Subcutaneous abdominal adipose tissue (tissue), 5 donors: ENCODE measurements around the gene MEIS1.
"Not testable (repeated sequence)": the region's sequence is repeated elsewhere in the genome, so short reads cannot be mapped to it uniquely, and the experiment has no call there.

Experiments used
- H3K27ac ChIP-seq: one replicate; pipeline ENCODE4 v1.7.0; 2013; ENCODE audit warnings: low read depth, mild to moderate bottlenecking, inconsistent platforms, low read length, moderate library complexity
- H3K27me3 ChIP-seq, 5 donors: one replicate each; pipeline ENCODE4 v1.7.0; 2013; ENCODE audit warnings: low read length in 5 of 5, inconsistent platforms in 1 of 5; ENCODE audit not compliant: control insufficient read depth in 5 of 5, insufficient read depth in 4 of 5
- H3K36me3 ChIP-seq, 5 donors: one replicate each; pipeline ENCODE4 v1.7.0; 2013; ENCODE audit warnings: low read length in 5 of 5; ENCODE audit not compliant: control insufficient read depth in 5 of 5, insufficient read depth in 5 of 5
- H3K4me1 ChIP-seq, 5 donors: one replicate each; pipeline ENCODE4 v1.7.0; 2013; ENCODE audit warnings: low read length in 5 of 5, mild to moderate bottlenecking in 3 of 5, moderate library complexity in 1 of 5; ENCODE audit not compliant: control insufficient read depth in 5 of 5, insufficient read depth in 5 of 5
- H3K4me3 ChIP-seq, 5 donors: one replicate each; pipeline ENCODE4 v1.7.0; 2013; ENCODE audit warnings: low read length in 5 of 5, low read depth in 1 of 5
- H3K9ac ChIP-seq, 5 donors: one replicate each; pipeline ENCODE4 v1.7.0; 2013; ENCODE audit warnings: low read length in 5 of 5, mild to moderate bottlenecking in 4 of 5, moderate library complexity in 3 of 5
- H3K9me3 ChIP-seq, 5 donors: one replicate each; pipeline ENCODE4 v1.7.0; 2013; ENCODE audit warnings: low read length in 5 of 5; ENCODE audit not compliant: control insufficient read depth in 5 of 5
- donor health status: healthy.
- donor health status: healthy.
- donor health status: healthy.
- donor health status: healthy.
- donor health status: healthy.

MEIS1 gene

GRCh38 chr2:66434679-66435548 is at the start of gene MEIS1:
Gene MEIS1, plus strand, starts transcription at chr2:66435125. Its CDS starts 732 bp downstream, at chr2:66435857.
- Histone ChIP-seq H3K4me1 (peaks cover 0 to 53% (median 48%) of the 10 kb centered on the region in 5 donors), H3K27ac (peak within 1 kb of the TSS; percentile 90), H3K9ac (peak within 1 kb of the TSS; percentile 39 to 86 (median 84)), H3K27me3 (peaks cover 0 to 12% (median 5%) of the 10 kb centered on the region in 5 donors), H3K36me3 (no peaks in the 10 kb centered on the region), H3K4me3 (peak within 1 kb of the TSS; percentile 79 to 93 (median 89)), H3K9me3 (no peaks in the 10 kb centered on the region)

- H3K36me3 ChIP-seq: no peaks in the 10 kb centered on the region
- no peaks in the 10 kb centered on the region for H3K9me3 ChIP-seq
- H3K4me1 ChIP-seq: peaks cover 0 to 6% (median 0%) of the 10 kb centered on the region in 5 donors
- peak overlapping the region in 1 of 5 donors; percentile 39 for H3K4me3 ChIP-seq
- no peaks in the 10 kb centered on the region for H3K27me3 ChIP-seq
- H3K9ac ChIP-seq: no peak overlapping the region
- H3K27ac ChIP-seq: no peak overlapping the region
These were observed 47.7 kb upstream of the MEIS1 start for GRCh38 chr2:66387016-66387753.

- H3K36me3 ChIP-seq: no peaks in the 10 kb centered on the region
- no peak overlapping the region for H3K9ac ChIP-seq
- H3K27me3 ChIP-seq: no peaks in the 10 kb centered on the region
- no peaks in the 10 kb centered on the region for H3K9me3 ChIP-seq
- H3K27ac ChIP-seq: no peak overlapping the region
- H3K4me3 ChIP-seq: no peak overlapping the region
- H3K4me1 ChIP-seq: peaks cover 0 to 6% (median 0%) of the 10 kb centered on the region in 5 donors
These were observed 45.2 kb upstream of the MEIS1 start for GRCh38 chr2:66389651-66390131.

GRCh38 chr2:66390152-66390551 is 44.8 kb upstream of the MEIS1 start:
- Histone ChIP-seq H3K9me3 (no peaks in the 10 kb centered on the region), H3K4me1 (peaks cover 0 to 6% (median 0%) of the 10 kb centered on the region in 5 donors), H3K27ac (no peak overlapping the region), H3K9ac (no peak overlapping the region), H3K4me3 (no peak overlapping the region), H3K27me3 (no peaks in the 10 kb centered on the region), H3K36me3 (no peaks in the 10 kb centered on the region)

- no peaks in the 10 kb centered on the region for H3K9me3 ChIP-seq
- no peak overlapping the region for H3K9ac ChIP-seq
- H3K4me1 ChIP-seq: peaks cover 0 to 6% (median 0%) of the 10 kb centered on the region in 5 donors
- no peak overlapping the region for H3K27ac ChIP-seq
- H3K27me3 ChIP-seq: no peaks in the 10 kb centered on the region
- no peaks in the 10 kb centered on the region for H3K36me3 ChIP-seq
- H3K4me3 ChIP-seq: no peak overlapping the region
These were observed 44.1 kb upstream of the MEIS1 start for GRCh38 chr2:66390811-66391210.

- H3K4me3 ChIP-seq, H3K27me3 ChIP-seq, H3K27ac ChIP-seq, H3K36me3 ChIP-seq, H3K4me1 ChIP-seq, H3K9ac ChIP-seq, H3K9me3 ChIP-seq: not testable (repeated sequence)
These were observed 43.7 kb upstream of the MEIS1 start for GRCh38 chr2:66391240-66391639.

GRCh38 chr2:66405473-66405872 is 29.5 kb upstream of the MEIS1 start:
- Histone ChIP-seq H3K27ac (no peak overlapping the region), H3K4me1 (no peaks in the 10 kb centered on the region), H3K27me3 (no peaks in the 10 kb centered on the region), H3K4me3 (no peak overlapping the region), H3K9me3 (peaks cover 0 to 6% (median 3%) of the 10 kb centered on the region in 5 donors), H3K9ac (no peak overlapping the region), H3K36me3 (no peaks in the 10 kb centered on the region)

GRCh38 chr2:66408905-66409304 is 26.0 kb upstream of the MEIS1 start:
- Histone ChIP-seq H3K9ac (no peak overlapping the region), H3K27ac (no peak overlapping the region), H3K27me3 (no peaks in the 10 kb centered on the region), H3K4me3 (no peak overlapping the region), H3K36me3 (no peaks in the 10 kb centered on the region), H3K9me3 (no peaks in the 10 kb centered on the region), H3K4me1 (no peaks in the 10 kb centered on the region)

GRCh38 chr2:66412874-66413273 is 22.1 kb upstream of the MEIS1 start:
- no peaks in the 10 kb centered on the region for H3K4me1 ChIP-seq
- H3K9me3 ChIP-seq: no peaks in the 10 kb centered on the region
- no peak overlapping the region for H3K27ac ChIP-seq
- no peak overlapping the region for H3K4me3 ChIP-seq
- H3K36me3 ChIP-seq: no peaks in the 10 kb centered on the region
- no peak overlapping the region for H3K9ac ChIP-seq
- H3K27me3 ChIP-seq: no peaks in the 10 kb centered on the region

- Histone ChIP-seq H3K27me3 (no peaks in the 10 kb centered on the region), H3K4me1 (no peaks in the 10 kb centered on the region), H3K4me3 (no peak overlapping the region), H3K9ac (no peak overlapping the region), H3K9me3 (no peaks in the 10 kb centered on the region), H3K36me3 (no peaks in the 10 kb centered on the region), H3K27ac (no peak overlapping the region)
These were observed 20.0 kb upstream of the MEIS1 start for GRCh38 chr2:66414896-66415295.
